ENCODE data around the gene PRMT7.
A peak's percentile ranks its signal among the peaks of the same experiment; 100 is the strongest.

Gene PRMT7

DNA sequence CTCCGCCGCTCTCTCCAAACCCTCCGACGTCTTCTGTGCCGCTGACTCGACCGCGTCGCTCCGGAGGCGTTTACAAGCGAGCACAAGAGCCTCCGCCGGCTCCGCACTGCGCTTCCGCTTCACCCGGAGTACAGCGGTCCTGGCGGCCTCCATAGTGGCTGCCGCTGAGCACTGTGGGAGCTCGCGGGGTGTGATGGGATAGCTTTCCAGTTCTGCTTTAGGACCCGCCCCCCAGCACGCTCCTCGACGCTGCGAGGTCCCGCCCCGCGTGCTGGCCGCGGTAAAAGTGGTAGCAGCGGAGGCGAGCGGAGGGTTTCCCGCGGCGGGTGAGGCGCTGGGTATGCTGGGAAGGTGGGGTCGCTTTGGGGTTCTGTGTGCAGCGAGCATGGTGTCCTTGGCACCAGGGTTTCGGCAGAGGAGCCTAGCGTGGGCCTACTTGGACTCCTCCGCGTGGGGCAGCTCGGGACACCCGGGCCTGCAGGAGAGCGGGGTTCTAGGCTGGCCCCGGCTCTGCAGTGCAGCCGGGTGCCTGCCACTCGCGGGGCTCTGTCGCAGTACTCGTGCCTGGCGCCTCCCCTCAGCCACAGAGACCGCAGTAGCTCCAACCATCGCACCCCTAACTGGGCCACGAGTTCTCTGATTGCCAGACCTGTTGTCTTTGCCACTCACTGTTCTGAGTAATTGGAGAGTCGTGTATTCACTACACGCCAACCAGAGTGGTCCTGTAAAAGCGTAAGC, at the start of gene PRMT7, which contains the start of gene SLC7A6OS:
Gene PRMT7 (plus strand): TSS at position 246 of the 738 bp plus-strand sequence. CDS start 4,961 bp downstream, outside the sequence.
Gene SLC7A6OS (minus strand): TSS at position 173 of the 738 bp plus-strand sequence. CDS start 20 bp downstream, at position 153.
- DNase-seq (ENCODE audit: low read depth): no peak

- no peak for DNase-seq (ENCODE audit: low read depth)
Observed at GRCh38 chr16:68263559-68264127, 47.2 kb upstream of the PRMT7 start.

GRCh38 chr16:68264128-68265077, 46.4 kb upstream of the PRMT7 start, which contains the start of gene SLC7A6:
SLC7A6 (plus strand) TSS chr16:68264526; CDS start chr16:68274727, 10,201 bp downstream.
- DNase-seq (ENCODE audit: low read depth): peak; percentile 42

GRCh38 chr16:68265078-68265920, 45.5 kb upstream of the PRMT7 start:
- no peak for DNase-seq (ENCODE audit: low read depth)

- no peak for DNase-seq (ENCODE audit: low read depth)
Observed at GRCh38 chr16:68267612-68268405, 43.0 kb upstream of the PRMT7 start.

DNA sequence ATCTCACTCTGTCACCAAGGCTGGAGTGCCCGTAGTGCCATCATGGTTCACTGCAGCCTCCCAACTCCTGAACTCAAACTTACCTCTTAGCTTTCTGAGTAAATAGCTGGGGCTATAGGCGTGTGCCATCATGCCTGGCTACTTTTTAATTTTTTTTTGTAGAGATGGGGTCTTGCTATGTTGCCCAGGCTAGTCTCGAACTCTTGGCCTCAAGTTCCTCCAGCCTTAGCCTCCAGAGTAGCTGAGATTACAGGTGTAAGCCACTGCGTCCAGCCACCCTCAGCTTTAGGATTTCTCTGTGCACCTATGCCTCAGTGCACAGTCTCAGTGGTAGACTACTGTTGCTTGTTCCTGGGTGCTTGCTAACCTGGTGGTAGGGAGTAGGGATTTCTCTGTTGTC, 41.0 kb upstream of the PRMT7 start:
- no peak for DNase-seq (ENCODE audit: low read depth)

- no peak for DNase-seq (ENCODE audit: low read depth)
Observed at GRCh38 chr16:68270353-68270752, 40.5 kb upstream of the PRMT7 start.

DNA sequence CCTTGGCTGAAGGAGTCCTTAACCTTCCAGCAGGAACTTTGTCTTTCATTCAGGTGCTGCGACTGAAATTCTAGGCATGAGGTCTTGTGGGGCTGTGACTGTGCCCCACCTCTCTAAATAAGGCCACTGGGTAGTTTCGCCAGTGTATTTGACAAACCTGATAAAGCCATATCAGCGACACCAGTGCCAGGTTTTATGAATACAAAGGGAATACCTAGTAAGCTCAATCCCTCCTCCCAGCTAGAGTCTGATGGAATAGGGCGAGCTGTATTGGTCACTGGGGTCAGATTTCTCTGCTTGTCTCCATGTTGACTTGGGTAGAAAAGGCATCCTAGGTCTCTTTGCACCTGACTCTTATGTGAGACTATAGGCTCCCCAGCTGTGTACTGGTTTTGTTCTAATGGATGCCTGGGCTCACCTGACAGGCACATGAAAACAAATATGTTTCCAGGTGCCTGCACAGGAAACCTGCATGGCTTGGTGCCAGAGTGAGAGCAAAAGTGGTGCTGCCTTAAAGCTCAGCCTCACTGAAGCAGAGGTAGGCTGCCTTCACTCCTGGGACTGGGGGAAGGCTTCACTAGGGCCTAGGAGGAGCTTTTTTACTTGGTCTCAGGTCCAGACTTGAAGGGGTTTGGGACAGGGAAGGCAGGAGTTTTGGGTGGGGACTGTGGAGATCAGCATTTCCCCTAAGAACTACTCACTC, 38.2 kb upstream of the PRMT7 start:
- DNase-seq (ENCODE audit: low read depth): no peak

DNA sequence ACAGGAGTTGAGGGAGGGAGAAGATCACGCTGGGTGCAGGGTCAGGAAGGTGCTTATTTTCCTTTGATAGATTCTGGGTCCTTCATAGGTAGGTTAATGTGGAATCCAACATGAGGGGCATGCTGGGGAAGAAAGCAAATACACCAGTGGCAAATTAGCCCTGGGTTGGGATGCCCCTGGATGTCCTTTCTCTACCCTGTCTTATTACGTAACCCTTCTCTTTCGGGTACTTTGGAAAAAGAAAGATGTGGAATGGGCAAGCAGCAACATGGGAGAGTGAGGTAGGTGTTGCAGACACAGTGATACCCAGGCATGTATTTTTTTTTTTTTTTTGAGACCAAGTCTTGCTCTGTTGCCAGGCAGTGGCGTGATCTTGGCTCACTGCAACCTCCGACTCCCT, 37.4 kb upstream of the PRMT7 start:
- DNase-seq (ENCODE audit: low read depth): no peak

GRCh38 chr16:68273896-68274295, 36.9 kb upstream of the PRMT7 start:
- no peak for DNase-seq (ENCODE audit: low read depth)

DNA sequence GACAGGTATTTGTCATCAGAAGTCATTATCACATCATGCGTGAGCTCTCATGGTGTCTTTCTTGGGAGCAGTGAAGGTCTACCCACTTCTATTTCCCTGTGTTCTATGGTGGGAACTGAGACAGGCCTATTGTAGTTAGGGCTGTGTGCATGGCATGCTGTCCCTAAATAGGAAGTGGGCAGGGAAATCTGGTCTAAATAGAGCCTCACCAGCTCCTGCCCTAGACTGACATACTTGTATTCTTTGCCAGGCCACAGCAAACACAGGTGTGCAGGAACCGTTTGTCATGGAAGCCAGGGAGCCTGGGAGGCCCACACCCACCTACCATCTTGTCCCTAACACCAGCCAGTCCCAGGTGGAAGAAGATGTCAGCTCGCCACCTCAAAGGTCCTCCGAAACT, 36.4 kb upstream of the PRMT7 start:
- no peak for DNase-seq (ENCODE audit: low read depth)

DNA sequence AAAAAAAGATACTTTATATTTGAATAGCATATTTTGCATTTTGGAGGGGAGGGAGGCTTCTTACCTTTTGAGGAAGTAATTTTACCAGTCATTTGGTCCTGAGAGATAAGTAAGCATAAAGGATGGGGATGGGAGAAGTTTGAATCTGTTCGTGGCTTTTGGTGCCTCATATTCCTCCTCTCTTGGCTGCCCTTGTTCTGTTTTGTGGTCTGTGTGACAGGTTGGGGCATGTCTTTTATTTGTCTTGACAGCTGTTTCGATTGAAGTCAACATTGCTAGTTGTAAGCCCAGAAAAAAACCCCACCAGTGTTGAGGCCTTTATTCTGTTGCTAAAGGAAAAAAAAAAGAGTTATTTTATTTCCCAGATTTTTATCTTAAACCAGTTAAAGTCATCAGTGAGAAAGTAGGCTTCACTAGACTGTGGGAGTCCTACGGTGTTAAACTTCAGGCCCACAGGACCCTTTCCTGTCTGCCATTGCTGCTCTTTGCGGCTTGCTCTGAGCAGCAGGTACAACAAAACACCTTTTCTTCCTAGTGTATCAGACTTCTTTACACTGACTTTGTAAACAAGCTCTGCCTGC, 35.1 kb upstream of the PRMT7 start:
- DNase-seq (ENCODE audit: low read depth): no peak

- DNase-seq (ENCODE audit: low read depth): no peak
Observed at GRCh38 chr16:68276223-68276622, 34.6 kb upstream of the PRMT7 start.

DNA sequence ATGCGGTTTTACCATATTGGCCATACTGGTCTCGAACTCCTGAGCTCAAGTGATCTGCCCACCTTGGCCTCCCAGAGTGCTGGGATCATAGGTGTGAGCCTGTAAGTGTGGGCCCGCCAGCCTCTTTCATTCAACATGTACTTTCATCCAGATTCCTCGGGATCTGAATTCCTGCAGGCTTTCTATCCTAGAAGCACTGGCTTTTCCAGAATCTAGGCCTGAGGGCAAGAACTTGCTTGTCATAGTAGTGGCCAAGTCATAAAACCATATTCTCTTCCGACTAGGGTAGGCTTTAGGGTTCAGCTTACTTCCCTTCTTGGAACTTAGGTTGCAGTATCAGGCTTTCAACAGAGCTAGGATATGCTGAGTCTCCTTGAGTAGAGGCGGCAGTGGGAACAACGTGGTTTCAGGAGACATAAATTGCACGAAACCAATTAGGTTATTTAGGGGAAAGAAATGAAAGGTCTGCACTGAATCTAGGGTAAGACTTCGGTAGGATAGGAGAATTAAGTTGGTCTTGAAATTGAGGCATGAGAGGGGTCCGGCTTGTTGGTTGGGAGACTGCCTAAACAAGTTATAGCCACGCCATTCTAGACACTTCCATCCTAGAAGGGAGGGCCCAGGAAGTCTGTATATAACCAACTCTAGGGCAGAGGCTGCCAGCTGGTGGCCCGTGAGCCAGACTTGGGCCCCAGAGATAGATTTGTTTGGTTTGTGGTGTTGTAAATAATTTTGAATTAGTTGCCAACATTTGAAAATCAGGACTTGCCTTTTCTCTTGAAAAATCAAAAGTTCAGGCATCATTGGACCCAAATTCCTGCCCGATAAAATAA, 30.9 kb upstream of the PRMT7 start:
- DNase-seq (ENCODE audit: low read depth): no peak

DNA sequence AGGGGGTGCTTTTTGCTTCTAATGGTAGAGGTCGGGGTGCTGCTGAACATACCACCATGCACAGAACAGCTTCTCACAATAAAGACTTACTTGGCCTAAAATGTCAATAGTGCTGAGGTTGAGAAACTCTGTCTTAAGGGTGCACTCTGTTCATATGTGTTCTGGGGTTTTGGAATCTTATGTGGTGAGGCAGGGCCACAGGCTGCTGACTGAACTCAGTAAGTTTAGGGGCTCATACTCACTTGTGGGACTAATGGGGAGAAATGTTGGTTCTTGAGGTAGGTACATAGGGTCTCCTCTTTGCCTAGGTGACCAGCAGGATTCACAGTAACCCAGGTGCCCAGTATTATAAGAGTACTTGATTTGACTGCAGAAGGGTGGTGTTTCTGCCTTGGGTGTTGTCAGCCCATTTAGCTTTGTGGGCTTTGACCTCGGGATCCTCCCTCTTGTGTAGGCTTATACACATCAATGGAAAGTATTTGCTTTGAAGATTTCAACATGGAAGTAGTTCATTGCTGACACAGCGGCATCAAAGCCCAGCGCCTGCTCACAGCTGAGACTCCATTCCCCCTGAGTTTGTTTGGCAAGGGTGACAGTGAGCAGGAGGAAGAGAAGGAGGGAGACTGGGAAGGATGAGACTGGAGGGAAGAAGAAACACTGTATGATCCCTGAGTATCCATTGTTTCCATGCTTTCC, 29.3 kb upstream of the PRMT7 start:
- no peak for DNase-seq (ENCODE audit: low read depth)

DNA sequence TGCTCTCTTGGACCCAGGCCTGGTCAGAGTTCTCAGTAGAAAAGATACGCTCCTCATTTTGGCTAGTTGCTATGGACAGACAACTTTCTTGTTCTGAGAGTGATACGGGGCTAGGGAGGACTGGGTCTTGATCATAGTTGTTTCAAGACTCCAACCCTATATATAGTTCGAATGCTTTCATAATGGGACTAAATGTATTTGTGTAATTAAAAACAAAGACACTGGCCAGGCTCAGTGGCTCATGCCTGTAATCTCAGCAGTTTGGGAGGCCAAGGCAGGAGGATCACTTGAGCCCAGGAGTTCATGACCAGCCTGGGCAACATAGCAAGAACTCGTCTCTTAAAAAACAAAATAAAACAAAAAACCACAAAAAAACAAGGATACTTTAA, 28.8 kb upstream of the PRMT7 start:
- no peak for DNase-seq (ENCODE audit: low read depth)

DNA sequence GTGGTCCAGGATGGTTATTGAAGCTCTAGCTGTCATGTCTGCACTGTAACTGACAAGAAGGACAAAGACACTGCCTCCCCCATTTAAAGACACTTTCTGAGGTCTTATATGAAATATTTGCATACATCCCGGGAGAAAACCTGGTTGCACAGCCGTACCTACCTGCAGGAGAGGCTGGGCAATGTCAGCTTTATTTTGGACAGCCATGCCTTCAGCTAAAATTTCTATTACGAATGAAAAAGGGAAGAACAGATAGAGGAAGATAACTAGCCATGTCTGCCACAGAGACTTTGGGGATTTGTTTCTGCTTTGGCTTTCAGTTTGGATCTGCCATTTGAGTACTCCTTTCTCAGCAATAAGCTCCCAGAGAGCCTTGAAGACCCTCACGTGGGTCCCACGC, 27.5 kb upstream of the PRMT7 start:
- DNase-seq (ENCODE audit: low read depth): no peak
